ENCODE measurements around the gene PIK3R5. TPM values are rescaled to one million over a fixed set of nuclear protein-coding genes. Genes with fewer than 3 reads are reported as not detected.

Gene PIK3R5
- total RNA-seq, 1 experiment from 2014 or later, result not detected

GRCh38 chr17:8879410-8879809 lies 86.1 kb downstream of the PIK3R5 start:
- no peak for DNase-seq (ENCODE audit: low read depth)

- no peak for DNase-seq (ENCODE audit: low read depth)
These were observed 87.5 kb downstream of the PIK3R5 start for GRCh38 chr17:8877984-8878383.

- peak; percentile 17 for DNase-seq (ENCODE audit: low read depth)
These were observed 89.5 kb downstream of the PIK3R5 start for GRCh38 chr17:8875957-8876356.

- no peak for DNase-seq (ENCODE audit: low read depth)
These were observed 90.1 kb downstream of the PIK3R5 start for GRCh38 chr17:8875436-8875835.

- DNase-seq (ENCODE audit: low read depth), result no peak
These were observed 91.4 kb downstream of the PIK3R5 start for GRCh38 chr17:8873801-8874715.

GRCh38 chr17:8872705-8873435 lies 92.6 kb downstream of the PIK3R5 start:
- no peak for DNase-seq (ENCODE audit: low read depth)

GRCh38 chr17:8872036-8872704 lies 93.3 kb downstream of the PIK3R5 start:
- DNase-seq (ENCODE audit: low read depth), result no peak

GRCh38 chr17:8871081-8871581 lies 94.4 kb downstream of the PIK3R5 start:
- DNase-seq (ENCODE audit: low read depth), result no peak

- DNase-seq (ENCODE audit: low read depth), result no peak
These were observed 95.0 kb downstream of the PIK3R5 start for GRCh38 chr17:8870406-8871040.

GRCh38 chr17:8869114-8869815 lies 96.2 kb downstream of the PIK3R5 start:
- DNase-seq (ENCODE audit: low read depth), result no peak

- DNase-seq (ENCODE audit: low read depth), result no peak
These were observed 97.0 kb downstream of the PIK3R5 start for GRCh38 chr17:8868529-8868951.

GRCh38 chr17:8868092-8868491 lies 97.4 kb downstream of the PIK3R5 start:
- no peak for DNase-seq (ENCODE audit: low read depth)

GRCh38 chr17:8867361-8867981 lies 98.0 kb downstream of the PIK3R5 start, which contains the start of gene PIK3R6:
TSS of gene PIK3R6 (minus strand) at chr17:8867674. CDS start at chr17:8849794, 17,880 bp downstream.
- DNase-seq (ENCODE audit: low read depth), result no peak

GRCh38 chr17:8865811-8866210 lies 99.7 kb downstream of the PIK3R5 start:
- DNase-seq (ENCODE audit: low read depth), result no peak

- DNase-seq (ENCODE audit: low read depth), result no peak
These were observed 100.1 kb downstream of the PIK3R5 start for GRCh38 chr17:8865385-8865784.

GRCh38 chr17:8862213-8863056 lies 103.1 kb downstream of the PIK3R5 start:
- DNase-seq (ENCODE audit: low read depth), result no peak

GRCh38 chr17:8861495-8862181 lies 103.9 kb downstream of the PIK3R5 start:
- DNase-seq (ENCODE audit: low read depth), result no peak

- DNase-seq (ENCODE audit: low read depth), result no peak
These were observed 105.6 kb downstream of the PIK3R5 start for GRCh38 chr17:8859804-8860430.
